SIG-M5 treated with dmso at 0.1 percent for 504 hours (cell line): Measurements from ENCODE around the gene CELSR1.

Source experiments
- DNase-seq: peaks from one replicate; lab custom pipeline; 2025; ENCODE audit not compliant: unreplicated experiment; lab: John Stamatoyannopoulos, UW

CELSR1 gene

GRCh38 chr22:46576556-46577367, 39.3 kb upstream of the CELSR1 start:
- DNase-seq, result no peak

GRCh38 chr22:46575911-46576555, 38.6 kb upstream of the CELSR1 start:
- DNase-seq, result no peak

DNA sequence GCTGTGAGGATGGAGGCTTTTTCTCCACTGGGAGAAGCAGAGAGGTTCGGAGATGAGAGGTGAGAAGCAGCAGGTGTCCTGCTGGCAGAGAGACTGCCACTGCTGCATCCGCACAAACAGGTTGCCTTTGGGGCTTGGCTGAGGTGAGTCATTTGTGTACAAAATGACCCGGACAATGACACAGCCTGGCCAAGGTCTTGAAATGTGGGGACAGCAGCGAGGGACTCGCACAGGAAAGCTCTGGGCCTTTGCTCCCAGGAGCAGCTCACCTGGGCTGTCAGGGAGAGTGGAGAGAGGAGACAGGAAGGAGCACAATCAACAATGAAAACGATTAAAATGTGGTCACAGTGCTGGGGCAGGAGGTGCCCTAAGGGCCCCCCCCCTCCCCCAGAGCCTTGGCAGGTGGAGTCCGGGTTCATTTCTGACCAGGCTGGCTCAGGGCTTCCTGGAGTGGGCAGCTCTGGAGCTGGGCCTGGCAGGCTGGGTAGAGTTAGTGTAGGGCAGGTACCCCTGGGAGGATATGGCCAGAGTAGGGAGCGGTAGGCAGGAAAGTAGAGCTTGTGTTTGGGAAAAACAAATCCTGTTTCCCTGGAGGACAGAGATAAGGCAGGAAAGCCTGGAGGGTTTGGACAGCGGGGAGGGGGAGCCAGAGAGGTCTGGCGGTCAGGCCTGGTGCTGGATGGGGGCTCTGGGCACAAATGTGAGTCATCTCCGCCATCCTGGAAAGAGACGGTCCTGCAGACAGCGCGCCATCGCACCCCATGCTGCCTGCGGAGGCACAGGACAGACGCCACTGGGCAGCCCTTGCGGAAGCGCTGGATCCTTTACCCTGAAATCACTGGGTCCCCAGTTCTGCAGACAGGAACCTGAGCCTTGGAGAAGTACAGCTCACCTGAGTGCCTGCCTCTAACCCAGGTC, 37.8 kb upstream of the CELSR1 start:
- DNase-seq, result no peak

DNA sequence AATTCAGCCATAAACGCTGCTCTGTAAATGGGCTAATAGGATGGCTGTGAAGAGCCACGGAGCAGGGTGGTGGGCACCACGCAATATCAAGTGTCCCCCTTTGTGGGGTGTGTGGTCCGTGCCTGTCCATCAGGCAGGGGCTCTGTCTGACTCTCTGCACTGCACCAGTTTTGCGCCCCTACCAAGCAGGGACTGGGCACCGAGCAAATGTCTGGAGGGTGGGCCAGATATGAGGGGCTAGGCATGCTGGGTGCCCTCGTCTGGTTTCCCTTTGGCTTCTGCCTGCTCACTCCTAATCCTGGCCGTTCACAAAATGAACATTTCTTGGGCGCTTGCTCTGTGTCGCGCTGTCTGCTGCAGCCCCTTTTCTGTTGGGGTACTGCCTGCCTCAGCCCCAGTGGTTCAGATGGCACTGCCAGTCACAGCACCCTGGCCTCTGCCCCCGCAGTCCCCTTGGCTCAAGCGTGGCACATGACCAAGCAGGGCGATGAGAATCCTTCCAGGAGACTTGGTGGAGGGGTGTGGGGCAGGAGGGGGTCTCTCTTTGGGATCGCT, 37.1 kb upstream of the CELSR1 start:
- no peak for DNase-seq

GRCh38 chr22:46573781-46574437, 36.5 kb upstream of the CELSR1 start:
- DNase-seq, result peak; percentile 70

DNA sequence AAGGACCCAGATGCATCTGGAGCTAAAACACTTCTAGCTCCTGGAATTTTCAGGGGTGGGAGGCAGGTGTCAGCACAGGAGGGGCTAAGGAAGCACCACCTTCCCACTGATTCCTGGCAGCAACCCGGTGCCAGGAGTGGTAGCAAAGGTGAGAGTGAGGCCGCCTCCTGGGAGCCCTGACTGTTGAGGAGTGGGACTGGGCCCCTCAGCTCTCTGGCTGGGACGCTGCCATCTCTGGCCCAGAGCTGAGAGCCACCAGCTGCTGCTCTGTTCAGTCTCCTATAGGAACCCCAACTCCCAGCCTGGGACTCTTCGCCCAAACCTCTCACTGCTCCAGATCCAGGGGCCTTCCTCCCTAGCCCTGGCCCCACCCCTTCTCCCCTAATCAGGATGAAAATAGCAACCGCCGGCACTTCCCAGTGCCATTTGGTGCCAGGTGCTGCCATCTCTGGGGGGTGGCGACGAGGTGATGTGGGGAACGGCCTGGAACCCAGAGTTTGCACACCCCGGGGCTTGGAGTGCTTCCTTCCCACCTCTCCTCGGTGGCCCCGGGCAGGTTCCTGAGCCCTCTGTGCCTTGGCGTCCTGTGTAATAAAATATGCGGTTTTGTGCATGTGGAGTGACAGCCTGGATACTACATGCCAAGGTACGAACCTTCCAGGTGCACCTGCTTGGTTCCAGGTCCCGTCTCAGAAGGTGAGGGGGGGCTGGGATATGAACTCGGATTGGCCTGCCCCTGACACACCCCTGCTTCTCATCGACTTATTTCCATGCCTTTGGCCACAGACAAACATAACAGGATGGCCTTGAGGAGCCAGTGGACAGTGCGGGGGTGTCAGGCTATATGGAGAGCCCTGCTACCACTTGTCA, 35.7 kb upstream of the CELSR1 start:
- no peak for DNase-seq

DNA sequence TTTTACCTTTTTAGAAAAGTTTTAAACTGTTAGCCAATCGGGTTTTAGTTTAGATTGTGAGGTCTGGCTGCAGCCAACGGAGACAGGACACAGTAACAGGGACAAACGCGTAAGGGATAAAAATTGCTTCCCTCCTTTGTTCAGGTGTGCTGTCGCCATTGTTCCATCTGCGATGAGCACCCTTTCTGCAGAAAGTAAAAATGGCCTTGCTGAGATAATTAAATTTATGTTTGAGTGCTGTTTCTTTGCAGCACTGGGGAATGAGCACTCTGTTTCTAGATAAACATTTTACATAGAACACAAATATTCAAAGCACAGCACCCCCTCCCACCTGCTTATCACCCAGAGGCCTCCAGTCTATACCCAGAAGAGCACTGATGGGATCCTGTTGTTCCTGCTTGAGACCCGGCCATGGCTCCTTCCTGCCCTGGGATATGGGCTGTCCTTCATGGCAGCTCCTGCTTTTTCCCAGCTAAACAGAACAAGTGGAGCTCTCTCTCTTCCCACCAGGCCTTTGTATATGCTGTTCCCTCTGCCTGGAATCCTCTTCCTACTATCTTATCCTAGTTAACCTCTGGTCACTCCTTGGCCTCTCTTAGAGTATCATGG, 34.3 kb upstream of the CELSR1 start:
- no peak for DNase-seq

DNA sequence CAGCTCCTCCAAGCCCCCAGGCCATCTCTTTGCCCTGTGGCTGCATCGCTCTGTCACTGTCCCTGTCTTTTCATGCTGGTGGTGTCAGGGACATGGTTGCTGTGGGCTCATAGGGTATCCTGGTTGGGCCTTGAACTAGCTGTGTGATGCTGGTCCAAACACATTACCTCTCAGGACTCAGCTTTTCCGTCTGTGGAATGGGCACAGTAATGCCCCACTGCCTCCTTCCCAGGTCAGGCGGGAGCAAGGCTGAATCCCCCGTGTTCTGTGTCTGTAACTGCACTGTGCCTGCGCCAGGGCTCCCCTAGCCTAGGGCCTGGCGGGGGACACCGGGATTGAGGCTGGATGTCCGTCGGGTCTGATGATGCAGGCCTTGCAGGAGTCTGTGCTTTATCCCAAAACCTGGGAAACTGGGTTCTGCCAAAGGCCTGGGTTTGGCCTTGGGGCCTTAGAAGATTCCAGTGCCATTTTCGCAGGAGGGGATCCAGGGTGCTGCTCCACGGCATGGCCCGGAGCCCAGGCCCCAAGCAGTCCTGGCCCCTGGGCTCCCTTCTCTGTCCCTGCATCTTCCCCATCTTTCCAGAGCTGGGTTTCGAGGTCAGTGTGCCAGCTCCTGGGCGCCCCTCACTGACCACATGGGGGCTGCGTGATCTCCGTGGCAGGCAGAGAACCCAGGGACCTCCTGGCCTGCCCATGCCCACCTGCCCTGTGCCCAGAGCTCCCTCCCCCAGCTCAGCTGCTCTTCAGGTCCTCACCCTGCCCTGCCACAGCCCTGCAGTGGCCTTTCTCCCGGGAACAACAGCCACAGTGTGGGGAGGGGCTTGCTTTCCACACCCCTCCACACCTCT, 32.7 kb upstream of the CELSR1 start:
- no peak for DNase-seq

DNA sequence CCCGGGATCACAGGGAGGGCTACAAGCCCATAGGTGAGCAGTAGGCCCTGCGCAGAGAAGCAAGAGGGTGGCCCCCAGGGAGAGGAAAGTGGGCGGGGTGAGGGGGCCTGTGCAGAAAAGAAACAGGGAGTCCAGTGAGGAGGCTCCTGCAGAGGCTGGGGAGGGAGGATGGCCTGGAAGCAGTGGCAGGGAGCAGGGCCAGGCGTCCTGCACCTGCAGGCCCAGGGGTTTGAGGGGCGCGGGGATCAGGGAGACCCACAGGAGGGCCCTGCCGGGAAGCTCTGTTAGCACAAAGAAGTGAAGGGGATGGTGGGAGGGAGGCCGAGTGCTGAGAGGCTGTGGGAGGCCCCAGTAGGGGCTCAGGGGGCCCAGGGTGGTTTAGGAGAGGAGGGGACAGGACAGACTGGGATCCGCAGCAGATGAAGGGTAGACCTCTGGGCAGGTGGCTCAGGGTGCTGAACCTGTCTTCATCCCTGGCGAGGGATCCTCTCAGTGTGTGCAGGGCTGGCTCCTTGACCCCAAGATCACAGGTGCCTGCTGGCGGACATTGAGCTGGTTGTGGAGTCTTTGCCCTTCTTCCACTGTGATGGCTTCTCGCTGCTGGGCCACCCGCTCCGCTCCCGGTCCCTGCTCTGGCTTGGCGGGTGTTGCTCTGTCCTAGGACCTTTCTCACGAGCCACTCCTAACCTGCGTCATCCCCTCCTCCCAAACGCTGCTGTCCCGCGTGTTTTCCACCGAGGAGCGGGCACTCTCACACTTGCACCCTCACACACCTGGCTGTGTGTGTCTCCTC, 31.8 kb upstream of the CELSR1 start:
- no peak for DNase-seq

- DNase-seq, result no peak
Measured at GRCh38 chr22:46568102-46568809, 30.8 kb upstream of the CELSR1 start.

DNA sequence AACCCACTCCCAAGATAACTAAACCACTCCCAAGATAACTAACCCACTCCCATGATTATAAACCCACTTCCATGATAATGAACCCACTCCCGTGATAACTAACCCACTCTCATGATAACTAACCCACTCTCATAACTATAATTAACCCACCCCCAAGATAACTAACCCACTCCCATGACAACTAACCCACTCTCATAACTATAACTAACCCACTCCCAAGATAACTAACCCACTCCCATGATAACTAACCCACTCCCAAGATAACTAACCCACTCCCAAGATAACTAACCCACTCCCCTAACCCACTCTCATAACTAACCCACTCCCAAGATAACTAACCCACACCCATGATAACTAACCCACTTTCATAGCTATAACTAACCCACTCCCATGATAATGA, 30.1 kb upstream of the CELSR1 start:
- DNase-seq, result no peak

DNA sequence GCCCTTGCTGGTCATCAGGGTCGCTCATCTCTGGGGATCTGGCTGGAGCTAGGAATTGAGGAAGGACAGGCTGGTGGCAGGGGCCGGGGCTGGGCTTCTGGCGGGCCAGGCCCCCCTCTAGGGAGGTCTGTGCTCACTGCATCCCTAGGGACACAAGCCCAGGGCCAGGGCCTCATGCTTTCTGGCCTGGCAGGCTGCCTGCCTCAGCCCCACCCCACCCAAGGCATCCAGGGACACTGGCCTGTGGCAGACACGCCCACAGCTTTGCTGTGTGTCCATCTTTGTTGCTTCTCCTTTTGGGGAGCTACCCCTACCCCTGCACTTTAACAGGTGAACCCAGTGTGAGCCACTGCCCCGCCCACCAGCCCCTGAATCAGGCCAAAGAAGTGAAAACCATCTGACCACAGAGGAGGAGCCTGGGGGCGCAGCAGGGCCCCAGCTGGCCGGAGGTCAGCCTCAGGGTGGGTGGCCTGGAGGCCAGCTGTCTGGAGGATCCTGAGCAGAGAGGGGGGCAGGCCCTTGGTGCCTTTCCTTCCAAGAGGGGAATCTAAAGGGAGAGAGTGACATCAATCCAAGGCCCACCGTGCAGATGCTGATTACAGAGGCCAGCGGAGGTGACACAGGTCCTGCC, 26.8 kb upstream of the CELSR1 start:
- DNase-seq, result no peak

DNA sequence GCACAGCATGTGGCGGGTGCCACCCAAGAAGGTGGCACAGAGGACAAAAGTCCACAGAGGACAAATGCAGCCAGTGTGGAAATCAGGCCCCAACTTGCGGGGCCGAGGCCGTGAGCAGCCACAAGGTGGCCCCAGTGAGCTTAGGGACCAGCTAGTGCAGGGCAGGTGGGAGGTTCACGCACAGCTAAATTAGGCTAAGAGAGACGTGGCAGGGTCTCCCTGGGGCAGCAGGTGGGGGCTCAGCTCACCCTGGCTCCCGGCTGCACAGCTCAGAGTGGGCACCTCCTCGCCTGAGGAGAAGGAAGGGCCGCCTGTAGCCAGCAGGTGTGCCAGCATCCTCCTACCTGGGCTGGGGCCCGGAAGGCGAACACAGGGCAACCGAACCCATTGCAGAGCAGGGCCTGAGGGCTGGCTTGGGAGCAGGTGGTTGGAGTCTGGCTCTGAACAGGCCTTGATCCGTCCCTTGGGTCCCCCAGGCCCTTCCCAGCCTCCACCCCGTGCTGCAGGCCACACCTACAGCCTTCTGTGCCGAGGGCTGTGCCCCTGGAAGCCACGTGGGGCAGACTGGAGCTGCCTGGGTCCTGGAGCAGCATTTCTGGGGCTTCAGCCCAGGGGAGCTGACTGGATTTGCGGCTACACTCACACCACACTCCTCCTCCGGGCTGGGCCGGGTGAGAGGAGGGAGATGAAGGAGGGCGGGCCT, 26.1 kb upstream of the CELSR1 start:
- peak; percentile 61 for DNase-seq

DNA sequence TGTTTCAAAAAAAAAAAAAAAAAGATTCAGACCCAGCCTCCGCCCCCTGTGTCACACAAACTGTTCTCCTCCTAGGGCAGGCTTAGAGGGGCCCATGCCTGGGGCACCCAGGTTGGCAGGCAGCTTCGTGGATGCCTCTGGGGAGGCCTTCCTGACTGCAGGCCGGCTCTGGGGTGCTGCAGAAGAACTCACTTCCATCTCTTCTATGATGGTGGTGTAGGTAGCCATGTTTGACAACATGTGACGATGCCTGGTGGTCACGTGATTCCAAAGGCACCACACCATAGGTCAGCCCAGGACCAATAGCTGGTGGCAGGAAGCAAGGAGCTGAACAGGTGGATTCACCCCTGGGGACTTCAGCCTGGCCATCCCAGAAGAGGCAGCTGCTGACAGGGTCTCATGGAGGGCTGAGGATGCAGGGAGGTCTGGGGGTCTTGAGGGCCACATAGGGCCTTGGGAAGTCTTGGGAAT, 24.1 kb upstream of the CELSR1 start:
- peak; percentile 17 for DNase-seq

GRCh38 chr22:46560696-46561295, 23.4 kb upstream of the CELSR1 start:
- no peak for DNase-seq
